GM19023 (cell line): ENCODE measurements around the gene OR7A10.
"Not testable (repeated sequence)": the region's sequence is repeated elsewhere in the genome, so short reads cannot be mapped to it uniquely, and the experiment has no call there.

Source experiments
- ATAC-seq: cut with Tn5 transposase; IDR thresholded peaks from one replicate; pipeline ENCODE4 v1.9.1; 2021; ENCODE audit warnings: mild to moderate bottlenecking, moderate library complexity; ENCODE audit not compliant: unreplicated experiment

Gene OR7A10

DNA sequence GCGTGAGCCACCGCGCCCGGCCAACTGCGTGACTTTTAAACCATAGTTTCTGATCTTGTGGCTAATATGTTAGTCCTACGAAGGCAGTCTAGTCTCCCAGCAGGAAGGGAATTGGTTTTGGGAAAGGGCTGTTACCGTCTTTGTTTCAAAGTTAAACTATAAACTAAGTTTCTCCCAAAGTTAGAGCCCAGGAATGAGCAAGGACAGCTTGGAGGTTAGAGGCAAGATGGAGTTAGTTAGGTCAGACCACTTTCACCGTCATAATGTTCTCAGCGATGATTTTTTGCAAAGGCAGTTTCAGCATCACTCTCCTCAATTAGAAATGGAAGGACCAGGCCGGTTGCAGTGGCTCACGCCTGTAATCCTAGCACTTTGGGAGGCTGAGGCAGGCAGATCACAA, 52.7 kb downstream of the OR7A10 start:
- ATAC-seq: no peak

DNA sequence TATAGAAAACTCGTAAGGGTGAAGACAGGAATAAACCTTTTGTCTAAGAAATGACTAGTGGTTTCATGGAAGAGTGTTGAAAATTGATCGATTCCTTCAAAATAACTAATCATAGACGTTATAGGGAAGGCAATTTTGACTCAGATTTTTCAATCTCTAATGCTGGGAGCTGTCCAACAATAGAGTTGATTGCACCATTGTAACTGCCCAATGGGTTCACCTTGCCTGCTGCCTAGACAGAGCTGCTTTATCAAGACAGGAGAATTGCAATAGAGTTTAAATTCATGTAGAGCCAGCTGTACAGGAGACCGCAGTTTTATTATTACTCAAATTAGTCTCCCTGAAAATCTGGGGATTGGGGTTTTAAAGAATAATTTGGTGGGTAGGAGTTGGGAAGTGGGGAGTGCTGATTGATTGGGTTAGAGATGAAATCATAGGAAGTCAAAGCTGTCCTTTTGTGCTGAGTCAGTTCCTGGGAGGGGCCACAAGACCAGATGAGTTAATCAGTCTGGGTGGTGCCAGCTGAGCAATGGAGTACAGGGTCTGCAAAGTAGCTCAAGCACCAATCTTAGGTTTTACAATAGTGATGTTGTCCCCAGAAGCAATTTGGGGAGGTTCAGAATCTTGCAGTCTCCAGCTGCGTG, 53.5 kb downstream of the OR7A10 start:
- ATAC-seq: no peak

DNA sequence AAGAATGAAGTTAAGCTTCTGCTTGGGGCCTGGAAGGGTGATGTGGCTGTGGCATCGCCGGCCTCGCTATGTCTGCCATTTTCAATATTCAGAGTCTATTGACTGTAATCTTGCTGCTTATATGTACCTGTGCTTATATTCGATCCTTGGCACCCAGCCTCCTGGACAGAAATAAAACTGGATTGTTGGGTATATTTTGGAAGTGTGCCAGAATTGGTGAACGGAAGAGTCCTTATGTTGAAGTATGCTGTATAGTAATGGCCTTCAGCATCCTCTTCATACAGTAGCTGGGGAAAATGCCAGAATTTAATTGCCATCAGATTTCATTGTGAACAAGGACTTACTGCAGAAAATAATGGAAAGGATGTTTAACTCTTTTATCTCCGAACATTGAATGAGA, 56.5 kb downstream of the OR7A10 start:
- not testable (repeated sequence) for ATAC-seq
